ENCODE measurements around the gene SLC12A7. TPM values are rescaled to one million over a fixed set of nuclear protein-coding genes. Genes with fewer than 3 reads are reported as not detected.

Gene SLC12A7
- total RNA-seq, 1 donor from 2014 or later = 101 TPM

GRCh38 chr5:1133510-1134201 is 21.8 kb upstream of the SLC12A7 start:
- DNase-seq (ENCODE audit: low spot score in 2 of 2) = no peak
- Histone ChIP-seq H3K36me3 (no peaks in the 10 kb centered on the region), H3K9me3 (no peaks in the 10 kb centered on the region), H3K4me3 (no peak overlapping the region), H3K4me1 (no peaks in the 10 kb centered on the region), H3K27me3 (no peaks in the 10 kb centered on the region), H3K27ac (no peak overlapping the region)
- no peak for TF ChIP-seq CTCF (IDR thresholded peaks at IDR 0.05)
- intact Hi-C loops (cut with DNase I) = no loop called here

GRCh38 chr5:1133108-1133507 is 21.2 kb upstream of the SLC12A7 start:
- H3K4me1 ChIP-seq = no peaks in the 10 kb centered on the region
- H3K36me3 ChIP-seq = no peaks in the 10 kb centered on the region
- TF ChIP-seq CTCF (IDR thresholded peaks at IDR 0.05) = no peak
- no peak for DNase-seq (ENCODE audit: low spot score in 2 of 2)
- H3K27ac ChIP-seq = no peak overlapping the region
- intact Hi-C loops (cut with DNase I) = no loop called here
- H3K4me3 ChIP-seq = no peak overlapping the region
- H3K9me3 ChIP-seq = no peaks in the 10 kb centered on the region
- no peaks in the 10 kb centered on the region for H3K27me3 ChIP-seq

- no peak for TF ChIP-seq CTCF (IDR thresholded peaks at IDR 0.05)
- Histone ChIP-seq H3K27me3 (no peaks in the 10 kb centered on the region), H3K4me1 (no peaks in the 10 kb centered on the region), H3K4me3 (no peak overlapping the region), H3K9me3 (no peaks in the 10 kb centered on the region), H3K36me3 (no peaks in the 10 kb centered on the region), H3K27ac (no peak overlapping the region)
- intact Hi-C loops (cut with DNase I) = no loop called here
- DNase-seq (ENCODE audit: low spot score in 2 of 2) = no peak
Observed at GRCh38 chr5:1132570-1132969, 20.7 kb upstream of the SLC12A7 start.

- no peak for DNase-seq (ENCODE audit: low spot score in 2 of 2)
- TF ChIP-seq CTCF (IDR thresholded peaks at IDR 0.05) = no peak
- Histone ChIP-seq H3K4me1 (no peaks in the 10 kb centered on the region), H3K36me3 (no peaks in the 10 kb centered on the region), H3K27me3 (no peaks in the 10 kb centered on the region), H3K4me3 (no peak overlapping the region), H3K9me3 (no peaks in the 10 kb centered on the region), H3K27ac (no peak overlapping the region)
- intact Hi-C loops (cut with DNase I) = no loop called here
Observed at GRCh38 chr5:1131726-1132125, 19.9 kb upstream of the SLC12A7 start.

GRCh38 chr5:1131191-1131621 is 19.3 kb upstream of the SLC12A7 start:
- no peaks in the 10 kb centered on the region for H3K36me3 ChIP-seq
- H3K27me3 ChIP-seq = no peaks in the 10 kb centered on the region
- intact Hi-C loops (cut with DNase I) = no loop called here
- H3K4me3 ChIP-seq = no peak overlapping the region
- no peak for TF ChIP-seq CTCF (IDR thresholded peaks at IDR 0.05)
- H3K4me1 ChIP-seq = no peaks in the 10 kb centered on the region
- no peak for DNase-seq (ENCODE audit: low spot score in 2 of 2)
- H3K9me3 ChIP-seq = no peaks in the 10 kb centered on the region
- H3K27ac ChIP-seq = no peak overlapping the region

Data from ascending aorta (tissue), 2 donors.